Measurements from ENCODE around the gene FMNL2.

DNA sequence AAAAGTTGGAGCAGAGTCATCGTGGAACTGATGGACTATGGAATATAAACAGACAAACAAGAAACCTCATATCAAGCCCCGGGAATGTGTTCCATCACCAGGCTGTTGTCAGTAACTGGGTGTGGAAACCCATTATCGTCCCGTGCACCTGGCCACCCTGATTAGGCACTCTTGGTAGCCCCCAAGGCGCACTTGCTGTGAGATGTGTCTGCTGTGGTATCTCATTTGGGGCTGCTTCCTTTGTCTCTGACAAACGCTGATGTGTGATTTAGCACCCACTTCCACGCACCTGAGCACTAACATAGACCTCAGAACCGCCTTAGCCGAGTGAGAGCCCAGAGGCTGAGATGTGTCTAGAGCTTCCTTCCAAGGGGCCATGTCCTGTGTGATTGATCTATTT, 286.0 kb downstream of the FMNL2 start:
- TF ChIP-seq, protein P1, sequence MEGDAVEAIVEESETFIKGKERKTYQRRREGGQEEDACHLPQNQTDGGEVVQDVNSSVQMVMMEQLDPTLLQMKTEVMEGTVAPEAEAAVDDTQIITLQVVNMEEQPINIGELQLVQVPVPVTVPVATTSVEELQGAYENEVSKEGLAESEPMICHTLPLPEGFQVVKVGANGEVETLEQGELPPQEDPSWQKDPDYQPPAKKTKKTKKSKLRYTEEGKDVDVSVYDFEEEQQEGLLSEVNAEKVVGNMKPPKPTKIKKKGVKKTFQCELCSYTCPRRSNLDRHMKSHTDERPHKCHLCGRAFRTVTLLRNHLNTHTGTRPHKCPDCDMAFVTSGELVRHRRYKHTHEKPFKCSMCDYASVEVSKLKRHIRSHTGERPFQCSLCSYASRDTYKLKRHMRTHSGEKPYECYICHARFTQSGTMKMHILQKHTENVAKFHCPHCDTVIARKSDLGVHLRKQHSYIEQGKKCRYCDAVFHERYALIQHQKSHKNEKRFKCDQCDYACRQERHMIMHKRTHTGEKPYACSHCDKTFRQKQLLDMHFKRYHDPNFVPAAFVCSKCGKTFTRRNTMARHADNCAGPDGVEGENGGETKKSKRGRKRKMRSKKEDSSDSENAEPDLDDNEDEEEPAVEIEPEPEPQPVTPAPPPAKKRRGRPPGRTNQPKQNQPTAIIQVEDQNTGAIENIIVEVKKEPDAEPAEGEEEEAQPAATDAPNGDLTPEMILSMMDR (IDR thresholded peaks at IDR 0.05; ENCODE audit: poor library complexity, severe bottlenecking): no peak
- TF ChIP-seq TAF1 (IDR thresholded peaks at IDR 0.05; ENCODE audit: low read depth): no peak
- TF ChIP-seq EP300 (conservative IDR thresholded peaks at IDR 0.05; ENCODE audit: poor library complexity, severe bottlenecking): no peak
- no peak for TF ChIP-seq EZH2 (IDR thresholded peaks at IDR 0.05; ENCODE audit: borderline replicate concordance, insufficient read depth, low read length, poor library complexity, severe bottlenecking)
- no peak for TF ChIP-seq POLR2AphosphoS5 (IDR thresholded peaks at IDR 0.05)
- TF ChIP-seq, protein P2, sequence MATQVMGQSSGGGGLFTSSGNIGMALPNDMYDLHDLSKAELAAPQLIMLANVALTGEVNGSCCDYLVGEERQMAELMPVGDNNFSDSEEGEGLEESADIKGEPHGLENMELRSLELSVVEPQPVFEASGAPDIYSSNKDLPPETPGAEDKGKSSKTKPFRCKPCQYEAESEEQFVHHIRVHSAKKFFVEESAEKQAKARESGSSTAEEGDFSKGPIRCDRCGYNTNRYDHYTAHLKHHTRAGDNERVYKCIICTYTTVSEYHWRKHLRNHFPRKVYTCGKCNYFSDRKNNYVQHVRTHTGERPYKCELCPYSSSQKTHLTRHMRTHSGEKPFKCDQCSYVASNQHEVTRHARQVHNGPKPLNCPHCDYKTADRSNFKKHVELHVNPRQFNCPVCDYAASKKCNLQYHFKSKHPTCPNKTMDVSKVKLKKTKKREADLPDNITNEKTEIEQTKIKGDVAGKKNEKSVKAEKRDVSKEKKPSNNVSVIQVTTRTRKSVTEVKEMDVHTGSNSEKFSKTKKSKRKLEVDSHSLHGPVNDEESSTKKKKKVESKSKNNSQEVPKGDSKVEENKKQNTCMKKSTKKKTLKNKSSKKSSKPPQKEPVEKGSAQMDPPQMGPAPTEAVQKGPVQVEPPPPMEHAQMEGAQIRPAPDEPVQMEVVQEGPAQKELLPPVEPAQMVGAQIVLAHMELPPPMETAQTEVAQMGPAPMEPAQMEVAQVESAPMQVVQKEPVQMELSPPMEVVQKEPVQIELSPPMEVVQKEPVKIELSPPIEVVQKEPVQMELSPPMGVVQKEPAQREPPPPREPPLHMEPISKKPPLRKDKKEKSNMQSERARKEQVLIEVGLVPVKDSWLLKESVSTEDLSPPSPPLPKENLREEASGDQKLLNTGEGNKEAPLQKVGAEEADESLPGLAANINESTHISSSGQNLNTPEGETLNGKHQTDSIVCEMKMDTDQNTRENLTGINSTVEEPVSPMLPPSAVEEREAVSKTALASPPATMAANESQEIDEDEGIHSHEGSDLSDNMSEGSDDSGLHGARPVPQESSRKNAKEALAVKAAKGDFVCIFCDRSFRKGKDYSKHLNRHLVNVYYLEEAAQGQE (IDR thresholded peaks at IDR 0.05; ENCODE audit: borderline replicate concordance): no peak
- TF ChIP-seq RAD21 (conservative IDR thresholded peaks at IDR 0.05): no peak
- no peak for TF ChIP-seq MXI1 (conservative IDR thresholded peaks at IDR 0.05; ENCODE audit: poor library complexity, severe bottlenecking)
- TF ChIP-seq SMC3 (conservative IDR thresholded peaks at IDR 0.05; ENCODE audit: poor library complexity): no peak
